Chondrocyte (in vitro differentiated cells): ENCODE results near the gene ACADVL. TPM values are rescaled to one million over a fixed set of nuclear protein-coding genes. Genes with fewer than 3 reads are reported as not detected.

Experiments
- DNase-seq: peaks from one replicate; pipeline ENCODE4 v3.0.0; 2021; ENCODE audit warnings: mixed read lengths, low spot score
- H3K27ac Mint-ChIP-seq: one replicate; pipeline ENCODE4 v1.8.0; 2021; ENCODE audit warnings: mild to moderate bottlenecking, moderate library complexity, mixed read lengths; ENCODE audit not compliant: unreplicated experiment
- H3K27me3 Mint-ChIP-seq: 2 replicates; pipeline ENCODE4 v1.8.0; 2021; ENCODE audit warnings: low read depth, mixed read lengths
- H3K36me3 Mint-ChIP-seq: 2 replicates; pipeline ENCODE4 v1.8.0; 2021; ENCODE audit warnings: low read depth, mixed read lengths
- H3K4me1 Mint-ChIP-seq: 2 replicates; pipeline ENCODE4 v1.8.0; 2021; ENCODE audit warnings: low read depth, mild to moderate bottlenecking, mixed read lengths
- H3K4me3 Mint-ChIP-seq: one replicate; pipeline ENCODE4 v1.8.0; 2021; ENCODE audit warnings: mild to moderate bottlenecking, moderate library complexity, mixed read lengths; ENCODE audit not compliant: unreplicated experiment
- H3K9me3 Mint-ChIP-seq: 2 replicates; pipeline ENCODE4 v1.8.0; 2021; ENCODE audit warnings: low read depth, mixed read lengths
- CTCF ChIP-seq: fragments of 200-600 bp; sonication (generic); IDR thresholded peaks from 2 replicates; pipeline ENCODE4 v1.5.0; 2021; ENCODE audit warnings: antibody characterized with exemption, mild to moderate bottlenecking, moderate library complexity
- total RNA-seq: library from RNA; stranded (reverse); gene quantifications from 3 replicates; pipeline ENCODE4 v1.2.1, GENCODE V29; 2021

ACADVL gene
- total RNA-seq, 1 donor from 2014 or later = 454 TPM

GRCh38 chr17:7186241-7186640, 33.5 kb upstream of the ACADVL start:
- no peak overlapping the region for H3K27ac Mint-ChIP-seq
- peak; percentile 20 for DNase-seq
- no peaks in the 10 kb centered on the region for H3K9me3 Mint-ChIP-seq
- TF ChIP-seq CTCF = peak; percentile 30
- no peaks in the 10 kb centered on the region for H3K4me1 Mint-ChIP-seq
- peaks cover 10% of the 10 kb centered on the region for H3K36me3 Mint-ChIP-seq
- H3K27me3 Mint-ChIP-seq = no peaks in the 10 kb centered on the region
- no peak overlapping the region for H3K4me3 Mint-ChIP-seq

GRCh38 chr17:7190276-7190917, 29.3 kb upstream of the ACADVL start:
- Mint-ChIP-seq H3K4me1 (no peaks in the 10 kb centered on the region), H3K36me3 (peaks cover 25% of the 10 kb centered on the region), H3K9me3 (no peaks in the 10 kb centered on the region), H3K27me3 (no peaks in the 10 kb centered on the region), H3K4me3 (no peak overlapping the region), H3K27ac (no peak overlapping the region)
- DNase-seq = peak; percentile 74
- no peak for TF ChIP-seq CTCF

GRCh38 chr17:7191069-7191468, 28.7 kb upstream of the ACADVL start:
- TF ChIP-seq CTCF = no peak
- DNase-seq = peak; percentile 65
- H3K36me3 Mint-ChIP-seq = peaks cover 26% of the 10 kb centered on the region
- no peak overlapping the region for H3K27ac Mint-ChIP-seq
- H3K4me1 Mint-ChIP-seq = no peaks in the 10 kb centered on the region
- H3K9me3 Mint-ChIP-seq = no peaks in the 10 kb centered on the region
- H3K4me3 Mint-ChIP-seq = no peak overlapping the region
- no peaks in the 10 kb centered on the region for H3K27me3 Mint-ChIP-seq

- Mint-ChIP-seq H3K4me3 (no peak overlapping the region), H3K9me3 (no peaks in the 10 kb centered on the region), H3K27ac (no peak overlapping the region), H3K4me1 (no peaks in the 10 kb centered on the region), H3K36me3 (peaks cover 29% of the 10 kb centered on the region), H3K27me3 (no peaks in the 10 kb centered on the region)
- peak; percentile 53 for DNase-seq
- no peak for TF ChIP-seq CTCF
Observed at GRCh38 chr17:7191571-7192270, 28.0 kb upstream of the ACADVL start.

- no peaks in the 10 kb centered on the region for H3K9me3 Mint-ChIP-seq
- no peaks in the 10 kb centered on the region for H3K4me1 Mint-ChIP-seq
- peak; percentile 76 for DNase-seq
- TF ChIP-seq CTCF = no peak
- peaks cover 32% of the 10 kb centered on the region for H3K36me3 Mint-ChIP-seq
- H3K27ac Mint-ChIP-seq = no peak overlapping the region
- no peak overlapping the region for H3K4me3 Mint-ChIP-seq
- no peaks in the 10 kb centered on the region for H3K27me3 Mint-ChIP-seq
Observed at GRCh38 chr17:7192271-7192937, 27.3 kb upstream of the ACADVL start.
